HUES6 (cell line): ENCODE results near the gene SLC22A3.
"Not testable (repeated sequence)": the region's sequence is repeated elsewhere in the genome, so short reads cannot be mapped to it uniquely, and the experiment has no call there.

Experiments
- H3K27ac ChIP-seq: 2 replicates; pipeline ENCODE4 v1.7.0; 2013; ENCODE audit warnings: low read depth, mild to moderate bottlenecking, low read length, inconsistent platforms
- H3K27me3 ChIP-seq: 2 replicates; pipeline ENCODE4 v1.6.1; 2013; ENCODE audit warnings: low read length; ENCODE audit not compliant: control insufficient read depth, insufficient read depth
- H3K36me3 ChIP-seq: 2 replicates; pipeline ENCODE4 v1.6.1; 2013; ENCODE audit warnings: low read length; ENCODE audit not compliant: control insufficient read depth, insufficient read depth
- H3K4me1 ChIP-seq: 2 replicates; pipeline ENCODE4 v1.6.1; 2013; ENCODE audit warnings: low read length; ENCODE audit not compliant: control insufficient read depth, insufficient read depth
- H3K4me3 ChIP-seq: 2 replicates; pipeline ENCODE4 v1.5.1; 2013; ENCODE audit warnings: low read depth, low read length
- H3K9ac ChIP-seq: one replicate; pipeline ENCODE4 v1.6.1; 2013; ENCODE audit warnings: mild to moderate bottlenecking, low read length
- H3K9me3 ChIP-seq: 2 replicates; pipeline ENCODE4 v1.6.1; 2013; ENCODE audit warnings: low read depth, low read length; ENCODE audit not compliant: control insufficient read depth, insufficient read depth

SLC22A3 gene

DNA sequence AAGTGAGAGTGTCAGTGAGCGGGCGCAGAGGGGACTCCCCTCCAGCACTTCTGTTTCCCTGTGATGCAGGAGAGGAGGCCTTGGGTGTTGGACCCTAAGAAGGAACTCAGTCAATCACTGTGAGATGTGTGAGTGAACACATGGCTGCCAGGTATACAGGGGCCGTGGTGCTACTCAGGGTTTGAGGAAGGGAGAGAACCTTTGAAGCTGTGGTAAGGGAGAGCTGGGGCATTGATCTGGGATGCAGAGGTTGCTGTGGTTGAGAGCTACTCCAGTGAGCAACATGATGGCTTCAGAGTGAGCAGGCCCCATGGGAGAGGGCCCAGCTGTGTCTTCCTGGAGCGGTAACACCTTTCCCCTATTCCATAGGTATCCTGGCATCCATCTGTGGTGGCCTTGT is 99.2 kb downstream of the SLC22A3 start:
- no peaks in the 10 kb centered on the region for H3K4me1 ChIP-seq
- H3K4me3 ChIP-seq = no peak overlapping the region
- H3K36me3 ChIP-seq = no peaks in the 10 kb centered on the region; the same call in 1 of the 2 replicates
- H3K9ac ChIP-seq = no peak overlapping the region
- no peak overlapping the region for H3K27ac ChIP-seq
- no peaks in the 10 kb centered on the region for H3K9me3 ChIP-seq
- no peaks in the 10 kb centered on the region for H3K27me3 ChIP-seq

DNA sequence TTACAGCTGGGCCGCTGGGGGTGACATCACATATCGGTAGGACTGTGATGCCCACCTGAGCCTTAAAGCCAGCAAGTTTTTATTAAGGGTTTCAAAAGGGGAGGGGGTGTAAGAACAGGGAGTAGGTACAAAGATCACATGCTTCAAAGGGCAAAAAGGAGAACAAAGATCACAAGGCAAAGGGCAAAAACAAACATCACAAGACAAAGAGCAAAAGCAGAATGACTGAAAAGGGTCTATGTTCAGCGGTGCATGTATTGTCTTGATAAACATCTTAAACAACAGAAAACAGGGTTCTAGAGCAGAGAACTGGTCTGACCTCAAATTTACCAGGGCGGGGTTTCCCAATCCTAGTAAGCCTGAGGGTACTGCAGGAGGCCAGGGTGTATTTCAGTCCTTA is 101.6 kb downstream of the SLC22A3 start:
- H3K9ac ChIP-seq, H3K4me1 ChIP-seq, H3K4me3 ChIP-seq, H3K27ac ChIP-seq, H3K36me3 ChIP-seq, H3K9me3 ChIP-seq, H3K27me3 ChIP-seq: not testable (repeated sequence)

DNA sequence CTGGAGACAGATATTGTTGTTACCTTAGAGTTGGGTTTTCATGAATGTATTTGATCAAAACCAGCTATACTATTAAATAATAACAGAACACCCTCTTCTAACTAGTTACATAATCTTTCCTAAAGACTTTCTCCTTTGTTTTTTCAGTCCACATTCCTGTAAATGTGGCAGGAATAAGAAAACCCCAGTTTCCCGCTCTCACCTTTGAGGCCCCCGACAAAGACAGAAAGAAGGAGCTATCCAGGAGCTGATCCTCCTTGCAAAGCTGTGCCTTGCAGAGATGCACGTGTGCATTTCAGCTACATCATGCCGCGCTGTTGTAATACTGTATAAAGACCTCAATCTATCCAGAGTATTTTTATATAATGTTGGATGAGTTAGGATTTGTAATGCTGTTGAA is 102.7 kb downstream of the SLC22A3 start:
- Histone ChIP-seq H3K9ac (no peak overlapping the region), H3K27me3 (no peaks in the 10 kb centered on the region), H3K9me3 (no peaks in the 10 kb centered on the region), H3K27ac (no peak overlapping the region), H3K36me3 (no peaks in the 10 kb centered on the region), H3K4me3 (no peak overlapping the region), H3K4me1 (peaks cover 4% of the 10 kb centered on the region; the same call in 1 of the 2 replicates)

DNA sequence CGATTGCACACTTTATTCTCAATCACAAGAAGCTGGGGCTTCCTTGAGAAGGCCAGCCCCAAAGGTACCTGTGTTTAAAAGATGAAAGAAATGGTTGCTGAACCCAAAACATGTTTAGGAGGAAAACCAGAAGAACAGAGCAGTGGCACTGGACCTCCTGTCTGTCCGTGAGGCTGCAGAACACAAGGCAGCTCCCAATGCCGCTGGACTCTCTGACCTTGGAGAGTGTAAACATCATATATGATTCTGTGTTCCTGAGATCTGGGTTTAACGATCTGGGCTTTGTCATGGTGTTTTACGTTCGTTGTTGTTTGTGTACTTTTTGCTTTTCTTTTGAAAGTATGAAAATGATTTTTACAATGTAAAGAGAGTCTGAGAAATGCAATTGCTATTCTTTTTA is 106.1 kb downstream of the SLC22A3 start:
- H3K9me3 ChIP-seq = no peaks in the 10 kb centered on the region
- H3K9ac ChIP-seq = no peak overlapping the region
- peaks cover 4% of the 10 kb centered on the region; the same call in 1 of the 2 replicates for H3K4me1 ChIP-seq
- no peaks in the 10 kb centered on the region for H3K27me3 ChIP-seq
- no peak overlapping the region for H3K27ac ChIP-seq
- no peak overlapping the region for H3K4me3 ChIP-seq
- H3K36me3 ChIP-seq = no peaks in the 10 kb centered on the region

DNA sequence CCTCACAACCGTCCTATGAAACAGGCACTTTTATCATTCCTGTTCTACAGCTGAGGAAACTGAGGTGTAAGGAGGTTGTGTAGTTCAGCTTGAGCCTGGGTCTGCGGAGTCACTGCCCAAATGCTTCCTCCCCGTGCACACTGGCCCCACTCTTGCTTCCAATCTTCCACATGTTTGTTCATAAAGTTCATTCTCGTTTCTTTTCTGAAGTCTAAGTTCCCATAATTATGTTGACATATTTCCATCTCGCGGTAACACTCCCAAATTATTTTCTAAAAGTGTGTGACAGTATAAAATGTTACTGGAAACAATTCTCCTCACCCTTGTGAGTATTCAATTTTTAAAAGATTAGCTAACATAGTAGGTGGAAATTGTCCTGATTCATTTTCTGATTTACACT is 106.9 kb downstream of the SLC22A3 start:
- Histone ChIP-seq H3K36me3 (no peaks in the 10 kb centered on the region), H3K9ac (no peak overlapping the region), H3K9me3 (no peaks in the 10 kb centered on the region), H3K27ac (no peak overlapping the region), H3K27me3 (no peaks in the 10 kb centered on the region), H3K4me3 (no peak overlapping the region), H3K4me1 (peaks cover 4% of the 10 kb centered on the region; the same call in 1 of the 2 replicates)

DNA sequence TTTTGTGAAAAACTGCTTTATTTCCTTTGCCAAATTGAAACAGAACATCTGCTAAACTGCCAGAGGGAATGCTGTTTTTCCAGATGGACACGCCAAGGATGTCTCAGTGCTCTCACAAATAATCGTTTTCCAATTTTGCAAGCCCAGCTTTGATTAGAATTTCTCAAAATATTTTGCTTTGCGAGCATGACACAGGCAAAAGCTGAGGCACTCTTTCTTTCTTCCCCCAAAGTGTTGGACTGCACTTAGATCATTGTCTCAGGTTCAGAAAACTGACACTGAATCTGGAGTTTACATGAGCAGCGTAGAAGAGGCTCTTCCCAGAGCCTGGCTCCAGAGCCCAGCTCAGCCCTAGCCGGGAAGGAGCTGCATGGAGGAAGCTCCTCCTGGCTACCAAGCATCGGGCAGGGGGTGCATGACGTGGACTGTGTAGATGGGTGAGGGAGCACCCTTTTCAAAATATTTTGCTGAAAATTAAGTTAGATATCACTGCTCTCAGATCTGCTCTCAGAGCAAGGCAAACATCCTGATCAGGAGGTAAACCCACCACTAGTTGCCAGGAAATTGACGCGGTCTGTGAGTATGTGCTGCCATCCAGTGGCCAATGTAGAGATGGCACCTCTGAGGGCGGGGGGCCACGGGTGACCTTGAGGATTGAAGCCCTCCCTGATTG is 107.5 kb downstream of the SLC22A3 start:
- H3K9me3 ChIP-seq = no peaks in the 10 kb centered on the region
- H3K27me3 ChIP-seq = no peaks in the 10 kb centered on the region
- H3K27ac ChIP-seq = no peak overlapping the region
- no peaks in the 10 kb centered on the region for H3K36me3 ChIP-seq
- peaks cover 4% of the 10 kb centered on the region; the same call in 1 of the 2 replicates for H3K4me1 ChIP-seq
- H3K9ac ChIP-seq = no peak overlapping the region
- H3K4me3 ChIP-seq = no peak overlapping the region

DNA sequence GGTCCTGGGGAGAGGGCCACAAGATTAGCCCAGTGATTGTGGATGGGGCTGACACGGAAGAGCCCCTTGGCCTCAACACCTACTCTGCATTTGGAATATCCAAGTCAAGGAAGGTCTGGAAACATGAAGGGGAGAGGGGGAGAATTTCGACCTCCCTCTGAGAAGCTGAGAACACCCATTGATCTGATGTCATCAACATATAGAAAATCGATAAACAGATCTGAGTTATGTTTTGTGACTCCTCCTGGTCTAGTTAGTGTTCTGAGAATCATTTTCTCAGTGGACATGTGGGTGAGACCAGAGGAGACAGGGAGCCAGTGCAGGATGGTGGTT is 108.0 kb downstream of the SLC22A3 start:
- Histone ChIP-seq H3K9ac (no peak overlapping the region), H3K4me1 (peaks cover 4% of the 10 kb centered on the region; the same call in 1 of the 2 replicates), H3K36me3 (no peaks in the 10 kb centered on the region), H3K4me3 (no peak overlapping the region), H3K9me3 (no peaks in the 10 kb centered on the region), H3K27ac (no peak overlapping the region), H3K27me3 (no peaks in the 10 kb centered on the region)

DNA sequence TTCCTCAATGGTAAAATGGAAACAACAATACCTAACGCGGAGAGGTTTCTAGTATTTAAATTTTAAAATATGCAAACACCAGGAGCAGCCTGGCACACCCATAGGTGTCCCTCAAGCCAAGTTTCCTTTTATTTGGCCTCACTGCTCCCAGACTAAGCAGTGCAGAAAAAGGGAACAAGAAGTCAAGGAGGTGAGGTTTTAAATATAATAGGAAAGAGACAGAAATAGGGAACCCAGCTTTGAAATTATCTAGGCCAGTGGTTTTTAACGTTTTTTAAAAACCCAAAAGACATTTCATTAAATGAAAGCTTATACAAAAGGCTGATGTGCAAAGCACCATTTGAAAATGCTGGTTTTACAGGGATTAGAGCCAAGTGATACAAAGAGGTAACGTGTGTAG is 109.6 kb downstream of the SLC22A3 start:
- Histone ChIP-seq H3K4me3 (no peak overlapping the region), H3K9me3 (no peaks in the 10 kb centered on the region), H3K36me3 (no peaks in the 10 kb centered on the region), H3K27me3 (no peaks in the 10 kb centered on the region), H3K9ac (no peak overlapping the region), H3K4me1 (peaks cover 4% of the 10 kb centered on the region; the same call in 1 of the 2 replicates), H3K27ac (no peak overlapping the region)

DNA sequence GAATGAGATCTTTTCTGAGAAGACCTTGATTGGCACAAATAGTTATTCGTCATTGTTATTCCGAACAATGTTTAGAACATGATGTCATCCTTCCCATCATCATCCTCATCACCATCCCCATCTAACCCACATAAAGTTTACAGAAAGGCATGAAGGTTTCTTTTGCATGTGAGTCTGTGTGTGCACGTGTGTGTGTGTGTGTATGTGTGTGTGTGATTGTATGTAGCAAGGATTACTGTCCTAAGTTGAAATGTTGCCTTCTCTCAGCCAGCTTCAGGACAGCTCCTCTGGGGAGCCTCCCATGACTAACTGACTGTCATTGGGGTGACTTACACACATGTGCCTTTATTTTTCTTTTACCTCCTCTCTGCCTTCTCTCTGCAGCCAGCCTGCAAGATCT is 113.5 kb downstream of the SLC22A3 start:
- no peak overlapping the region for H3K9ac ChIP-seq

DNA sequence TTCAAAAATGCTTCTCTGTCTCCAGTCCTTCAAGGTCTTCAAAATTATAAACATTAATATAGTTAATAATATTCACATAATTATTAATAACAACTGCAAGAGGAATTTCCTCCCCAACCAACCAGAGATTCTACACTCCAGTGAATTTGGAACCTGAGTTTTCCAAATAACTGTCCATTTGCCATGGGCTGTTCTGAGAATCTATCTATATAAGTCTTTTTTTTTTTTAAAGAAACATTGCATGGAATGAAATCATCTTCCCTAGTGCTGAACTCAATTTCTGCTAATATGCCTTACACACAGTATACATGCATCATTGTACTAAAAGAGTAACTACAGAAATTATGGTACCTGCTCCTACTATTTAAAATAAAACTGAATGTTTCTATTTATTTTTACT is 113.9 kb downstream of the SLC22A3 start:
- no peak overlapping the region for H3K4me3 ChIP-seq
- no peaks in the 10 kb centered on the region for H3K4me1 ChIP-seq
- H3K27me3 ChIP-seq = no peaks in the 10 kb centered on the region
- no peaks in the 10 kb centered on the region for H3K9me3 ChIP-seq
- no peak overlapping the region for H3K27ac ChIP-seq
- H3K9ac ChIP-seq = no peak overlapping the region
- no peaks in the 10 kb centered on the region for H3K36me3 ChIP-seq

More for the DNA sequence above, 113.5 kb downstream of the SLC22A3 start:
- Histone ChIP-seq H3K36me3 (no peaks in the 10 kb centered on the region), H3K4me1 (no peaks in the 10 kb centered on the region), H3K9me3 (no peaks in the 10 kb centered on the region), H3K4me3 (no peak overlapping the region), H3K27me3 (no peaks in the 10 kb centered on the region), H3K27ac (no peak overlapping the region)

DNA sequence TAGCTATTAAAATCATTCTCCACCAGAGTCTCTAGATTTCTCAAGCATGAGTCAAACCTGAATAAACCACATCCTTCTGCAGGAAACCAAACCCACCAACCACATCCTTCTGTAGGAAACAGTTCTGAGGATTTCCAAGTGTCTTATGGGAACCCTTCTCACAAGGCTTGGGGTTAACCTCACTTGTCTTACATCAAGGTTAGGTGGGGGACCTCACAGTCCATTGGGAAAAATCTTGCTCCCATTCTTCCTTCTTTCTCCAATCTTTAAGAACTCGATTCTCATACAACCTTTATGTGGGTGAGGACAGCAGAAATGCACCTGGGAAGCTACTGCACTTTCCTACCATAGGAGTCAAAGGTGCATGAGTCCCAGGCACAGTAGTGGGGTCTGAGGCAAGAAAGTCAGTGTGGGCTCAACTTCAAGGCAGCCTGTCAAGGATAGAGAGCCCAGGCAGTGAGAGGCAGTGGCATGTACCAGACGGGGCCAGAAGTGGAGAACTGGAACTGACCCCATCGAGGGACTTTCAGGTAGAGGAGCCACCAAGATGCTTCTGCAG is 114.5 kb downstream of the SLC22A3 start:
- no peaks in the 10 kb centered on the region for H3K36me3 ChIP-seq
- H3K4me3 ChIP-seq = no peak overlapping the region
- no peaks in the 10 kb centered on the region for H3K27me3 ChIP-seq
- H3K27ac ChIP-seq = no peak overlapping the region
- no peaks in the 10 kb centered on the region for H3K9me3 ChIP-seq
- no peaks in the 10 kb centered on the region for H3K4me1 ChIP-seq
- no peak overlapping the region for H3K9ac ChIP-seq
